ENCODE data around the gene KCNK13.
"Not testable (repeated sequence)": the region's sequence is repeated elsewhere in the genome, so short reads cannot be mapped to it uniquely, and the experiment has no call there.

The KCNK13 gene

DNA sequence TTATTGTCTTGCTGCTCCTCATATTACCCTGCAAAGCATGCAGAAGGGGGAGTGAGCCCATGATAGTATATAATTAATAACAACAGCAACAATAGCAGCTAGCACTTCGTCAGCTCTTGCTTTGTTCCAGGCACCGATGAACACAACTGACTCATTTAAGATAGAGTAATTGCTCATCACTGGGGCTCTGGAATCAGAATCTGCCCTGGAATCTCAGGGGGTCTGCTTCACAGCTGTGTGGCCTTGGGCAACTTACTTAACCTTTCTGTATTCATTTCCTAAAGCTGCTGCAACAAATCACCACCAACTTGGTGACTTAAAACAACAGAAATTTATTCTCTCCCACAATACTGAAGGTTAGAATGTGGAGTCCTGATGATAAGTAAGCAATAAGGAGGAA, 139.6 kb downstream of the KCNK13 start:
- DNase-seq = no peak

GRCh38 chr14:90204516-90204915, 142.7 kb downstream of the KCNK13 start:
- DNase-seq = no peak

GRCh38 chr14:90213099-90213748, 151.4 kb downstream of the KCNK13 start:
- no peak for DNase-seq

GRCh38 chr14:90228478-90228877, 166.7 kb downstream of the KCNK13 start:
- no peak for DNase-seq

GRCh38 chr14:90229942-90230341, 168.1 kb downstream of the KCNK13 start:
- DNase-seq = not testable (repeated sequence)

Data from CD4-positive, alpha-beta T cell treated with Interleukin-12 subunit alpha and Interleukin-12 subunit beta, for 1 hour (primary cell).